ENCODE data around the gene N4BP3.

N4BP3 gene

DNA sequence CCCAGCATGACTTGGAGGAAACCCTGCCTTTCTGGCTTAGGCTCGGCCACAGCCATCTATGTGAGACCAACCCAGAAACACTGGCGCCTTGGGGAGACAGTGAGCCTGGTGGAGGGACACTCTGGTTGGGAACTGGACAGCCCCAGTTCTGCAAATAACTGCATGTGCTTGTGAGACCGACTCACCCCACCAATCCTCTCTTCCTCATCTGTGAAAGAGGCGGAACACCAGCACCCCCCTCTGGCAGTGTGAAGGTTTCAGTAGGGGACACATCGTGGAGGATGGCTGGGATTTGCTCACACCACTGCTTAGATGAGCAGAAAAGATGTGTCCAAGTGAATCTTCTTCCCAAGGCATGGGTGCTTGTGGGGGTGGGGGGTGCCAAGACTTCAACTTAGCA, 43.4 kb upstream of the N4BP3 start:
- Histone ChIP-seq H3K9ac (ENCODE audit: low read length) (no peak overlapping the region), H3K9me2 (replicated peaks; ENCODE audit: insufficient read depth, low read length) (no peaks in the 10 kb centered on the region), H3K27me3 (ENCODE audit: low read length) (no peaks in the 10 kb centered on the region), H3K79me2 (ENCODE audit: insufficient read depth, low read length) (no peaks in the 10 kb centered on the region), H3K9me3 (ENCODE audit: insufficient read depth, low read length) (no peaks in the 10 kb centered on the region), H4K20me1 (ENCODE audit: low read depth, low read length) (no peaks in the 10 kb centered on the region), H3K27ac (ENCODE audit: low read depth, low read length) (no peak overlapping the region), H3K4me2 (ENCODE audit: low read depth, low read length, poor library complexity, severe bottlenecking) (no peak overlapping the region), H3K36me3 (ENCODE audit: low read length) (no peaks in the 10 kb centered on the region), H3K4me3 (ENCODE audit: insufficient read depth, low read length, poor library complexity, severe bottlenecking) (no peak overlapping the region), H3F3A (ENCODE audit: insufficient read depth) (0 out of 2 replicates have a peak, but pooled peaks cover 5% of the 10 kb centered on the region), H2AFZ (ENCODE audit: low read depth, low read length, severe bottlenecking) (no peak overlapping the region)
- TF ChIP-seq CTCF (IDR thresholded peaks at IDR 0.05; ENCODE audit: insufficient read depth, low read length, poor library complexity, severe bottlenecking) (peak; percentile 62), EZH2phosphoT487 (conservative IDR thresholded peaks at IDR 0.05; ENCODE audit: low read length) (no peak)

DNA sequence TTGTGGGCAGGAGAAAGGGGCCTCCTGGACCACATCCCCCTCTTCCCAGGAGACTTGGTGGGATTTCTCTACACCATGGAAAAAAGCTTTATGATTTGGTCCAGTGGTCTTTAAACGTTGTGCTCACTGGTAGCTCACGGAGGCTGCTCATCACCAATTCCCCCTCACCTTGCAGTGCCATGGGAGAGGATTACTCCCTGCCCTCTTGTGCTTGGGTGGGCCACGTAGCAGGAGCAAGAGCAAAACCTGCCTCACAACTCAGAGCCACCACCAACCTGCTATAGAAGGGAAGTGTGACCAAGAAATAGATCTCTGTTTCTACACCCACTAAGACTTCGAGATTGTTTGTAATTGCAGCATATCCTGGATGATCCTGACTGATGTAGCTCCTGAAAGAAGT, 42.2 kb upstream of the N4BP3 start:
- Histone ChIP-seq H3F3A (ENCODE audit: insufficient read depth) (0 out of 2 replicates have a peak, but pooled peaks cover 5% of the 10 kb centered on the region), H3K4me3 (ENCODE audit: insufficient read depth, low read length, poor library complexity, severe bottlenecking) (no peak overlapping the region), H3K4me2 (ENCODE audit: low read depth, low read length, poor library complexity, severe bottlenecking) (no peak overlapping the region), H2AFZ (ENCODE audit: low read depth, low read length, severe bottlenecking) (no peak overlapping the region), H3K27ac (ENCODE audit: low read depth, low read length) (no peak overlapping the region), H3K9ac (ENCODE audit: low read length) (no peak overlapping the region), H3K79me2 (ENCODE audit: insufficient read depth, low read length) (no peaks in the 10 kb centered on the region), H3K9me3 (ENCODE audit: insufficient read depth, low read length) (no peaks in the 10 kb centered on the region), H3K36me3 (ENCODE audit: low read length) (no peaks in the 10 kb centered on the region), H3K9me2 (replicated peaks; ENCODE audit: insufficient read depth, low read length) (no peaks in the 10 kb centered on the region), H4K20me1 (ENCODE audit: low read depth, low read length) (no peaks in the 10 kb centered on the region), H3K27me3 (ENCODE audit: low read length) (no peaks in the 10 kb centered on the region)
- TF ChIP-seq CTCF (IDR thresholded peaks at IDR 0.05; ENCODE audit: insufficient read depth, low read length, poor library complexity, severe bottlenecking) (no peak), EZH2phosphoT487 (conservative IDR thresholded peaks at IDR 0.05; ENCODE audit: low read length) (no peak)

- H3K79me2 ChIP-seq (ENCODE audit: insufficient read depth, low read length) = no peaks in the 10 kb centered on the region
- H3K36me3 ChIP-seq (ENCODE audit: low read length) = no peaks in the 10 kb centered on the region
- H2AFZ ChIP-seq (ENCODE audit: low read depth, low read length, severe bottlenecking) = no peak overlapping the region
- H3K9ac ChIP-seq (ENCODE audit: low read length) = no peak overlapping the region
- no peaks in the 10 kb centered on the region for H4K20me1 ChIP-seq (ENCODE audit: low read depth, low read length)
- H3K9me3 ChIP-seq (ENCODE audit: insufficient read depth, low read length) = no peaks in the 10 kb centered on the region
- 0 out of 2 replicates have a peak, but pooled peaks cover 5% of the 10 kb centered on the region for H3F3A ChIP-seq (ENCODE audit: insufficient read depth)
- no peak overlapping the region for H3K27ac ChIP-seq (ENCODE audit: low read depth, low read length)
- H3K27me3 ChIP-seq (ENCODE audit: low read length) = no peaks in the 10 kb centered on the region
- H3K4me2 ChIP-seq (ENCODE audit: low read depth, low read length, poor library complexity, severe bottlenecking) = no peak overlapping the region
- no peak for TF ChIP-seq CTCF (IDR thresholded peaks at IDR 0.05; ENCODE audit: insufficient read depth, low read length, poor library complexity, severe bottlenecking)
- no peak for TF ChIP-seq EZH2phosphoT487 (conservative IDR thresholded peaks at IDR 0.05; ENCODE audit: low read length)
- no peaks in the 10 kb centered on the region for H3K9me2 ChIP-seq (replicated peaks; ENCODE audit: insufficient read depth, low read length)
- H3K4me3 ChIP-seq (ENCODE audit: insufficient read depth, low read length, poor library complexity, severe bottlenecking) = no peak overlapping the region
These were observed 40.6 kb upstream of the N4BP3 start for GRCh38 chr5:178072749-178073148.

Measured in SU-DHL-6 (cell line).